Neural crest cell (in vitro differentiated cells): ENCODE measurements around the gene MAP4K2. TPM values are rescaled to one million over a fixed set of nuclear protein-coding genes. Genes with fewer than 3 reads are reported as not detected.

ENCODE experiments used
- DNase-seq: peaks from one replicate; pipeline ENCODE4 v3.0.0; 2021; ENCODE audit warnings: low read depth, mixed read lengths, low spot score
- H3K27ac Mint-ChIP-seq: one replicate; pipeline ENCODE4 v1.8.0; 2021; ENCODE audit warnings: mild to moderate bottlenecking, mixed read lengths; ENCODE audit not compliant: unreplicated experiment
- H3K27me3 Mint-ChIP-seq: 2 replicates; pipeline ENCODE4 v1.8.0; 2021; ENCODE audit warnings: low read depth, mild to moderate bottlenecking, mixed read lengths
- H3K36me3 Mint-ChIP-seq: 2 replicates; pipeline ENCODE4 v1.8.0; 2021; ENCODE audit warnings: low read depth, mild to moderate bottlenecking, mixed read lengths
- H3K4me1 Mint-ChIP-seq: 2 replicates; pipeline ENCODE4 v1.8.0; 2021; ENCODE audit warnings: mixed read lengths
- H3K4me3 Mint-ChIP-seq: one replicate; pipeline ENCODE4 v1.8.0; 2021; ENCODE audit warnings: mild to moderate bottlenecking, mixed read lengths
- H3K9me3 Mint-ChIP-seq: 2 replicates; pipeline ENCODE4 v1.8.0; 2021; ENCODE audit warnings: mixed read lengths
- CTCF ChIP-seq: fragments of 200-600 bp; sonication (generic); conservative IDR thresholded peaks from 2 replicates; pipeline ENCODE4 v1.5.0; 2021; ENCODE audit warnings: antibody characterized with exemption, mild to moderate bottlenecking
- total RNA-seq: library from RNA; stranded (reverse); gene quantifications from 2 replicates; pipeline ENCODE4 v1.2.1, GENCODE V29; 2021

MAP4K2 gene
- total RNA-seq, 1 donor from 2014 or later: 14.6 TPM

- peaks cover 16% of the 10 kb centered on the region for H3K27me3 Mint-ChIP-seq
- H3K4me3 Mint-ChIP-seq: no peak overlapping the region
- no peak overlapping the region for H3K27ac Mint-ChIP-seq
- H3K4me1 Mint-ChIP-seq: peaks cover 20% of the 10 kb centered on the region
- TF ChIP-seq CTCF: no peak
- H3K9me3 Mint-ChIP-seq: no peaks in the 10 kb centered on the region
- no peaks in the 10 kb centered on the region for H3K36me3 Mint-ChIP-seq
- no peak for DNase-seq
Measured at GRCh38 chr11:64755681-64756361, 47.2 kb downstream of the MAP4K2 start.

GRCh38 chr11:64754919-64755662 is 47.9 kb downstream of the MAP4K2 start:
- H3K27ac Mint-ChIP-seq: no peak overlapping the region
- TF ChIP-seq CTCF: no peak
- H3K4me1 Mint-ChIP-seq: peaks cover 15% of the 10 kb centered on the region
- no peaks in the 10 kb centered on the region for H3K9me3 Mint-ChIP-seq
- H3K36me3 Mint-ChIP-seq: no peaks in the 10 kb centered on the region
- no peak overlapping the region for H3K4me3 Mint-ChIP-seq
- DNase-seq: no peak
- peaks cover 12% of the 10 kb centered on the region for H3K27me3 Mint-ChIP-seq

- H3K27ac Mint-ChIP-seq: no peak overlapping the region
- H3K4me3 Mint-ChIP-seq: no peak overlapping the region
- peaks cover 4% of the 10 kb centered on the region for H3K27me3 Mint-ChIP-seq
- peaks cover 7% of the 10 kb centered on the region for H3K4me1 Mint-ChIP-seq
- H3K36me3 Mint-ChIP-seq: no peaks in the 10 kb centered on the region
- no peaks in the 10 kb centered on the region for H3K9me3 Mint-ChIP-seq
- no peak for TF ChIP-seq CTCF
- no peak for DNase-seq
Measured at GRCh38 chr11:64754124-64754918, 48.7 kb downstream of the MAP4K2 start.

- H3K36me3 Mint-ChIP-seq: no peaks in the 10 kb centered on the region
- TF ChIP-seq CTCF: no peak
- H3K4me1 Mint-ChIP-seq: peaks cover 5% of the 10 kb centered on the region
- H3K27me3 Mint-ChIP-seq: peaks cover 2% of the 10 kb centered on the region
- no peak for DNase-seq
- no peak overlapping the region for H3K4me3 Mint-ChIP-seq
- no peaks in the 10 kb centered on the region for H3K9me3 Mint-ChIP-seq
- no peak overlapping the region for H3K27ac Mint-ChIP-seq
Measured at GRCh38 chr11:64753380-64754123, 49.5 kb downstream of the MAP4K2 start.

- H3K4me3 Mint-ChIP-seq: no peak overlapping the region
- DNase-seq: no peak
- no peaks in the 10 kb centered on the region for H3K9me3 Mint-ChIP-seq
- TF ChIP-seq CTCF: no peak
- H3K4me1 Mint-ChIP-seq: peaks cover 5% of the 10 kb centered on the region
- peaks cover 5% of the 10 kb centered on the region for H3K27me3 Mint-ChIP-seq
- H3K36me3 Mint-ChIP-seq: no peaks in the 10 kb centered on the region
- H3K27ac Mint-ChIP-seq: no peak overlapping the region
Measured at GRCh38 chr11:64753019-64753379, 50.0 kb downstream of the MAP4K2 start.
